ENCODE results near the gene BRD1. TPM values are rescaled to one million over a fixed set of nuclear protein-coding genes. Genes with fewer than 3 reads are reported as not detected.
A peak's percentile ranks its signal among the peaks of the same experiment; 100 is the strongest.

BRD1 gene
- total and polyA plus RNA-seq, 9 of the 15 experiments (the other 6 are each of a cell fraction or from before 2014, with no cell fraction given), result 0.42 to 17.6 (median 5.5) TPM

DNA sequence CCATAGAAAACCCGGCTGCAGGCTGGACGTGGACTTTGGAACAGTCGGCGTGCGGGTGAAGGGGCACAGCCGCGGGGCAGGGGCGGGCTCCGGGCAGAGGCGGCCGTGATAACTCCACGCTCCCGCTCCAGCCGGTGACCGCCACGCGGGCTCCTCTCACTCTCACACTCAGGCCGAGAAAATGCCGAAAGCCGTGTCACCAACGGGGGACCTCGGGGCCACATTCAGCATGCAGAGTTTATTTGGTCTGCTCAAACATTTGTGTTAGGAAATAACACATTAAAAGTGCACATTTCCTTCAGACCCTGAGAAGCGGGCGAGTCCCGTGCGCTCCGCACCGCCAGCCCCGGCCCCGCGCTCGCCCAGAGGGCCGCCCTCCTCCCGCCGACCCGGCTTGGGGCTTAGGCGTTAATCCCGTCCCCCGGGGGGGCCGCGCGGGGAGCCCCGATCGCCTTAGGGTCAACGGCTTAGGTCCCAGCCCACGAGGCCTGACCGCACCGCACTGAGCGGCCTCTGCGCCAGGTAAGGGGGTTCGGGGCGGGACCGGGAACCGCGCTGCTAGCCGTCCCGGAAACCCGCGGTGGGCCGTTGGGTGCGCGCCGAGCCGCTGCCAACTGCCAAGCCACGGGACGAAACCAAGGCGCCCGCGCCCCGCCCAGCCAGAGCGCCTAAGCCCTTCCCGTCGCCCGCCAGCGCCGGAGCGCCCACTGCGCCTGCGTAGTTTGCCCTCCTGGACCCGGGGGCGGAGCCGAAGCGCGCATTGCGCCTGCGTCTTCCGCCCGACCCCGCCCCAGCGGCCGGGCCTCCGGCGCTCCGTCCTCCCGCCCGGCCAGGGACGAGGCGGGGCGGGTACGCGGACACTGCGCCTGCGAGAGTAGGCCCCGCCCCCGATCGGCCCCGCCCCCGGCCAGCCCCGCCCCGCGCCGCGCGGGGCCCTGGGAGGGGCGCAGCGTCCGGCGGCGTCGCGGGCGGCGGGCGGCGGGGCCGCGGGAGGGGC is 25.5 kb upstream of the BRD1 start, which contains the start of gene ZBED4 (continued):
- TF ChIP-seq, protein P1, sequence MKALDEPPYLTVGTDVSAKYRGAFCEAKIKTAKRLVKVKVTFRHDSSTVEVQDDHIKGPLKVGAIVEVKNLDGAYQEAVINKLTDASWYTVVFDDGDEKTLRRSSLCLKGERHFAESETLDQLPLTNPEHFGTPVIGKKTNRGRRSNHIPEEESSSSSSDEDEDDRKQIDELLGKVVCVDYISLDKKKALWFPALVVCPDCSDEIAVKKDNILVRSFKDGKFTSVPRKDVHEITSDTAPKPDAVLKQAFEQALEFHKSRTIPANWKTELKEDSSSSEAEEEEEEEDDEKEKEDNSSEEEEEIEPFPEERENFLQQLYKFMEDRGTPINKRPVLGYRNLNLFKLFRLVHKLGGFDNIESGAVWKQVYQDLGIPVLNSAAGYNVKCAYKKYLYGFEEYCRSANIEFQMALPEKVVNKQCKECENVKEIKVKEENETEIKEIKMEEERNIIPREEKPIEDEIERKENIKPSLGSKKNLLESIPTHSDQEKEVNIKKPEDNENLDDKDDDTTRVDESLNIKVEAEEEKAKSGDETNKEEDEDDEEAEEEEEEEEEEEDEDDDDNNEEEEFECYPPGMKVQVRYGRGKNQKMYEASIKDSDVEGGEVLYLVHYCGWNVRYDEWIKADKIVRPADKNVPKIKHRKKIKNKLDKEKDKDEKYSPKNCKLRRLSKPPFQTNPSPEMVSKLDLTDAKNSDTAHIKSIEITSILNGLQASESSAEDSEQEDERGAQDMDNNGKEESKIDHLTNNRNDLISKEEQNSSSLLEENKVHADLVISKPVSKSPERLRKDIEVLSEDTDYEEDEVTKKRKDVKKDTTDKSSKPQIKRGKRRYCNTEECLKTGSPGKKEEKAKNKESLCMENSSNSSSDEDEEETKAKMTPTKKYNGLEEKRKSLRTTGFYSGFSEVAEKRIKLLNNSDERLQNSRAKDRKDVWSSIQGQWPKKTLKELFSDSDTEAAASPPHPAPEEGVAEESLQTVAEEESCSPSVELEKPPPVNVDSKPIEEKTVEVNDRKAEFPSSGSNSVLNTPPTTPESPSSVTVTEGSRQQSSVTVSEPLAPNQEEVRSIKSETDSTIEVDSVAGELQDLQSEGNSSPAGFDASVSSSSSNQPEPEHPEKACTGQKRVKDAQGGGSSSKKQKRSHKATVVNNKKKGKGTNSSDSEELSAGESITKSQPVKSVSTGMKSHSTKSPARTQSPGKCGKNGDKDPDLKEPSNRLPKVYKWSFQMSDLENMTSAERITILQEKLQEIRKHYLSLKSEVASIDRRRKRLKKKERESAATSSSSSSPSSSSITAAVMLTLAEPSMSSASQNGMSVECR (CRISPR knock-in tag; IDR thresholded peaks at IDR 0.05), result peak; percentile 69; the same call in 1 of the 2 replicates
- TF ChIP-seq DNMT1 (IDR thresholded peaks at IDR 0.05), result no peak
- TF ChIP-seq ZNF766 (CRISPR knock-in tag; conservative IDR thresholded peaks at IDR 0.05), result no peak
- TF ChIP-seq EP400 (IDR thresholded peaks at IDR 0.05), result peak; percentile 67; the same call in 1 of the 2 replicates
- TF ChIP-seq YY1 (IDR thresholded peaks at IDR 0.05; ENCODE audit: borderline replicate concordance in 1 of 3, control insufficient read depth in 1 of 3, extremely low read depth in 1 of 3, insufficient read depth in 3 of 3, insufficient read length in 1 of 3, insufficient replicate concordance in 2 of 3, low read depth in 1 of 3, low read length in 2 of 3), result peak in 1 of 3 experiments; percentile 19
- no peak for TF ChIP-seq E2F3 (CRISPR knock-in tag; IDR thresholded peaks at IDR 0.05)
- TF ChIP-seq TRIM24 (IDR thresholded peaks at IDR 0.05), result no peak
- no peak for TF ChIP-seq SMARCB1 (IDR thresholded peaks at IDR 0.05; ENCODE audit: insufficient read length, low read depth)
- no peak for TF ChIP-seq CREBBP (IDR thresholded peaks at IDR 0.05; ENCODE audit: low read depth, low read length)
- TF ChIP-seq, protein P2, sequence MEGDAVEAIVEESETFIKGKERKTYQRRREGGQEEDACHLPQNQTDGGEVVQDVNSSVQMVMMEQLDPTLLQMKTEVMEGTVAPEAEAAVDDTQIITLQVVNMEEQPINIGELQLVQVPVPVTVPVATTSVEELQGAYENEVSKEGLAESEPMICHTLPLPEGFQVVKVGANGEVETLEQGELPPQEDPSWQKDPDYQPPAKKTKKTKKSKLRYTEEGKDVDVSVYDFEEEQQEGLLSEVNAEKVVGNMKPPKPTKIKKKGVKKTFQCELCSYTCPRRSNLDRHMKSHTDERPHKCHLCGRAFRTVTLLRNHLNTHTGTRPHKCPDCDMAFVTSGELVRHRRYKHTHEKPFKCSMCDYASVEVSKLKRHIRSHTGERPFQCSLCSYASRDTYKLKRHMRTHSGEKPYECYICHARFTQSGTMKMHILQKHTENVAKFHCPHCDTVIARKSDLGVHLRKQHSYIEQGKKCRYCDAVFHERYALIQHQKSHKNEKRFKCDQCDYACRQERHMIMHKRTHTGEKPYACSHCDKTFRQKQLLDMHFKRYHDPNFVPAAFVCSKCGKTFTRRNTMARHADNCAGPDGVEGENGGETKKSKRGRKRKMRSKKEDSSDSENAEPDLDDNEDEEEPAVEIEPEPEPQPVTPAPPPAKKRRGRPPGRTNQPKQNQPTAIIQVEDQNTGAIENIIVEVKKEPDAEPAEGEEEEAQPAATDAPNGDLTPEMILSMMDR (IDR thresholded peaks at IDR 0.05 in 2 of 3, conservative IDR thresholded peaks at IDR 0.05 in 1 of 3; ENCODE audit: insufficient read depth in 2 of 3, low read depth in 1 of 3, low read length in 3 of 3), result no peak
- TF ChIP-seq, protein P3, sequence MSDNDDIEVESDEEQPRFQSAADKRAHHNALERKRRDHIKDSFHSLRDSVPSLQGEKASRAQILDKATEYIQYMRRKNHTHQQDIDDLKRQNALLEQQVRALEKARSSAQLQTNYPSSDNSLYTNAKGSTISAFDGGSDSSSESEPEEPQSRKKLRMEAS (CRISPR knock-in tag; IDR thresholded peaks at IDR 0.05), result peak; percentile 85
- TF ChIP-seq, protein P4, sequence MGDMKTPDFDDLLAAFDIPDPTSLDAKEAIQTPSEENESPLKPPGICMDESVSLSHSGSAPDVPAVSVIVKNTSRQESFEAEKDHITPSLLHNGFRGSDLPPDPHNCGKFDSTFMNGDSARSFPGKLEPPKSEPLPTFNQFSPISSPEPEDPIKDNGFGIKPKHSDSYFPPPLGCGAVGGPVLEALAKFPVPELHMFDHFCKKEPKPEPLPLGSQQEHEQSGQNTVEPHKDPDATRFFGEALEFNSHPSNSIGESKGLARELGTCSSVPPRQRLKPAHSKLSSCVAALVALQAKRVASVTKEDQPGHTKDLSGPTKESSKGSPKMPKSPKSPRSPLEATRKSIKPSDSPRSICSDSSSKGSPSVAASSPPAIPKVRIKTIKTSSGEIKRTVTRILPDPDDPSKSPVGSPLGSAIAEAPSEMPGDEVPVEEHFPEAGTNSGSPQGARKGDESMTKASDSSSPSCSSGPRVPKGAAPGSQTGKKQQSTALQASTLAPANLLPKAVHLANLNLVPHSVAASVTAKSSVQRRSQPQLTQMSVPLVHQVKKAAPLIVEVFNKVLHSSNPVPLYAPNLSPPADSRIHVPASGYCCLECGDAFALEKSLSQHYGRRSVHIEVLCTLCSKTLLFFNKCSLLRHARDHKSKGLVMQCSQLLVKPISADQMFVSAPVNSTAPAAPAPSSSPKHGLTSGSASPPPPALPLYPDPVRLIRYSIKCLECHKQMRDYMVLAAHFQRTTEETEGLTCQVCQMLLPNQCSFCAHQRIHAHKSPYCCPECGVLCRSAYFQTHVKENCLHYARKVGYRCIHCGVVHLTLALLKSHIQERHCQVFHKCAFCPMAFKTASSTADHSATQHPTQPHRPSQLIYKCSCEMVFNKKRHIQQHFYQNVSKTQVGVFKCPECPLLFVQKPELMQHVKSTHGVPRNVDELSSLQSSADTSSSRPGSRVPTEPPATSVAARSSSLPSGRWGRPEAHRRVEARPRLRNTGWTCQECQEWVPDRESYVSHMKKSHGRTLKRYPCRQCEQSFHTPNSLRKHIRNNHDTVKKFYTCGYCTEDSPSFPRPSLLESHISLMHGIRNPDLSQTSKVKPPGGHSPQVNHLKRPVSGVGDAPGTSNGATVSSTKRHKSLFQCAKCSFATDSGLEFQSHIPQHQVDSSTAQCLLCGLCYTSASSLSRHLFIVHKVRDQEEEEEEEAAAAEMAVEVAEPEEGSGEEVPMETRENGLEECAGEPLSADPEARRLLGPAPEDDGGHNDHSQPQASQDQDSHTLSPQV (IDR thresholded peaks at IDR 0.05), result 0 out of 2 replicates have a peak, but pooled peaks have one; percentile 56
- TF ChIP-seq DDX20 (tag; IDR thresholded peaks at IDR 0.05; ENCODE audit: low read depth), result no peak

Data from K562 (cell line).